Measurements from ENCODE around the gene AMZ1.

DNA sequence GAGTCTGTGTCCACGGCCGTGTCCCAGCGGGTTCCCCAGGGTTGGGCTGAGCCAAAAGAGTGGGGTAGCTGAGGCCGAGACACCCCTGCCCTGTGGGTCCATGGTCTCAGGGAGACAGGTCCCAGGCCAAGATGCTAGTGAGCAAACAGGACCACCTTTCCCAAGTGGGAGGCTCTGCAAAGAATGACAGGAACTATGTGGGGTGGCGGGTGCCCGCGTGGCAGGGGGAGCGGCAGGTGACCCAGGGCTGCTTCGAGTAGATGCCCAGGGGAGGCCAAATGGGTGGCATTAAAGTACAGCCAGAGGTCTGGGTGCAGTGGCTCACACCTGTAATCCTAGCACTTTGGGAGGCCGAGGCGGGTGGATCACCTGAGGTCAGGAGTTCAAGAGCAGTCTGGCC is 38.0 kb upstream of the AMZ1 start:
- TF ChIP-seq CBFB (CRISPR knock-in tag; IDR thresholded peaks at IDR 0.05; ENCODE audit: low read depth) (no peak), ZNF138 (CRISPR knock-in tag; conservative IDR thresholded peaks at IDR 0.05) (no peak), KAT7 (CRISPR knock-in tag; IDR thresholded peaks at IDR 0.05; ENCODE audit: borderline replicate concordance) (no peak), ELF4 (CRISPR knock-in tag; IDR thresholded peaks at IDR 0.05; ENCODE audit: low read depth) (no peak), GABPB1 (CRISPR knock-in tag; IDR thresholded peaks at IDR 0.05) (no peak)
- TF ChIP-seq, protein P1, sequence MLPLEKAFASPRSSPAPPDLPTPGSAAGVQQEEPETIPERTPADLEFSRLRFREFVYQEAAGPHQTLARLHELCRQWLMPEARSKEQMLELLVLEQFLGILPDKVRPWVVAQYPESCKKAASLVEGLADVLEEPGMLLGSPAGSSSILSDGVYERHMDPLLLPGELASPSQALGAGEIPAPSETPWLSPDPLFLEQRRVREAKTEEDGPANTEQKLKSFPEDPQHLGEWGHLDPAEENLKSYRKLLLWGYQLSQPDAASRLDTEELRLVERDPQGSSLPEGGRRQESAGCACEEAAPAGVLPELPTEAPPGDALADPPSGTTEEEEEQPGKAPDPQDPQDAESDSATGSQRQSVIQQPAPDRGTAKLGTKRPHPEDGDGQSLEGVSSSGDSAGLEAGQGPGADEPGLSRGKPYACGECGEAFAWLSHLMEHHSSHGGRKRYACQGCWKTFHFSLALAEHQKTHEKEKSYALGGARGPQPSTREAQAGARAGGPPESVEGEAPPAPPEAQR (CRISPR knock-in tag; IDR thresholded peaks at IDR 0.05), result no peak
- TF ChIP-seq, protein P2, sequence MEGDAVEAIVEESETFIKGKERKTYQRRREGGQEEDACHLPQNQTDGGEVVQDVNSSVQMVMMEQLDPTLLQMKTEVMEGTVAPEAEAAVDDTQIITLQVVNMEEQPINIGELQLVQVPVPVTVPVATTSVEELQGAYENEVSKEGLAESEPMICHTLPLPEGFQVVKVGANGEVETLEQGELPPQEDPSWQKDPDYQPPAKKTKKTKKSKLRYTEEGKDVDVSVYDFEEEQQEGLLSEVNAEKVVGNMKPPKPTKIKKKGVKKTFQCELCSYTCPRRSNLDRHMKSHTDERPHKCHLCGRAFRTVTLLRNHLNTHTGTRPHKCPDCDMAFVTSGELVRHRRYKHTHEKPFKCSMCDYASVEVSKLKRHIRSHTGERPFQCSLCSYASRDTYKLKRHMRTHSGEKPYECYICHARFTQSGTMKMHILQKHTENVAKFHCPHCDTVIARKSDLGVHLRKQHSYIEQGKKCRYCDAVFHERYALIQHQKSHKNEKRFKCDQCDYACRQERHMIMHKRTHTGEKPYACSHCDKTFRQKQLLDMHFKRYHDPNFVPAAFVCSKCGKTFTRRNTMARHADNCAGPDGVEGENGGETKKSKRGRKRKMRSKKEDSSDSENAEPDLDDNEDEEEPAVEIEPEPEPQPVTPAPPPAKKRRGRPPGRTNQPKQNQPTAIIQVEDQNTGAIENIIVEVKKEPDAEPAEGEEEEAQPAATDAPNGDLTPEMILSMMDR (IDR thresholded peaks at IDR 0.05), result no peak
- TF ChIP-seq, protein P3, sequence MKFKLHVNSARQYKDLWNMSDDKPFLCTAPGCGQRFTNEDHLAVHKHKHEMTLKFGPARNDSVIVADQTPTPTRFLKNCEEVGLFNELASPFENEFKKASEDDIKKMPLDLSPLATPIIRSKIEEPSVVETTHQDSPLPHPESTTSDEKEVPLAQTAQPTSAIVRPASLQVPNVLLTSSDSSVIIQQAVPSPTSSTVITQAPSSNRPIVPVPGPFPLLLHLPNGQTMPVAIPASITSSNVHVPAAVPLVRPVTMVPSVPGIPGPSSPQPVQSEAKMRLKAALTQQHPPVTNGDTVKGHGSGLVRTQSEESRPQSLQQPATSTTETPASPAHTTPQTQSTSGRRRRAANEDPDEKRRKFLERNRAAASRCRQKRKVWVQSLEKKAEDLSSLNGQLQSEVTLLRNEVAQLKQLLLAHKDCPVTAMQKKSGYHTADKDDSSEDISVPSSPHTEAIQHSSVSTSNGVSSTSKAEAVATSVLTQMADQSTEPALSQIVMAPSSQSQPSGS (CRISPR knock-in tag; IDR thresholded peaks at IDR 0.05; ENCODE audit: borderline replicate concordance, low read depth), result no peak
- TF ChIP-seq, protein P4, sequence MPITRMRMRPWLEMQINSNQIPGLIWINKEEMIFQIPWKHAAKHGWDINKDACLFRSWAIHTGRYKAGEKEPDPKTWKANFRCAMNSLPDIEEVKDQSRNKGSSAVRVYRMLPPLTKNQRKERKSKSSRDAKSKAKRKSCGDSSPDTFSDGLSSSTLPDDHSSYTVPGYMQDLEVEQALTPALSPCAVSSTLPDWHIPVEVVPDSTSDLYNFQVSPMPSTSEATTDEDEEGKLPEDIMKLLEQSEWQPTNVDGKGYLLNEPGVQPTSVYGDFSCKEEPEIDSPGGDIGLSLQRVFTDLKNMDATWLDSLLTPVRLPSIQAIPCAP (CRISPR knock-in tag; IDR thresholded peaks at IDR 0.05), result no peak
- TF ChIP-seq, protein P5, sequence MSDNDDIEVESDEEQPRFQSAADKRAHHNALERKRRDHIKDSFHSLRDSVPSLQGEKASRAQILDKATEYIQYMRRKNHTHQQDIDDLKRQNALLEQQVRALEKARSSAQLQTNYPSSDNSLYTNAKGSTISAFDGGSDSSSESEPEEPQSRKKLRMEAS (CRISPR knock-in tag; IDR thresholded peaks at IDR 0.05), result no peak
